ENCODE data around the gene TNIK.

DNA sequence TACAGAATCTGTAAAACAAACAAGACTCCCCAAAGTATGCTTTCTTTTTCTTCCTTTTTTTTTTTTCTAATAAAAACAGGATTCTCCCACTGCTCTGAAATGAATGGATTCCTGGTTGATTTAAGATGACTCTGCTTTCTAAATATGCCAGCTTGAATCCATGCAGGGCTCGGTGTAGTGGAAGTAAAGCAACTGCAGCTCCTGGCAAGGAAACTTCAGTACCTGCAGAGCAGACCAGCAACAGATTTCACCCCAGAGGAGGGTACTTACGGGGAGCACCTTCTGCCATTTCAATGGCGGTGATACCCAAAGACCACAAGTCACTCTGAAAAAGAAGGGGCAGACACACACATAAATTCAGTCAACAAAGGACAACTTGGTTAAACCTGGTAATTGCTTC, 283.1 kb downstream of the TNIK start:
- TF ChIP-seq, protein P1, sequence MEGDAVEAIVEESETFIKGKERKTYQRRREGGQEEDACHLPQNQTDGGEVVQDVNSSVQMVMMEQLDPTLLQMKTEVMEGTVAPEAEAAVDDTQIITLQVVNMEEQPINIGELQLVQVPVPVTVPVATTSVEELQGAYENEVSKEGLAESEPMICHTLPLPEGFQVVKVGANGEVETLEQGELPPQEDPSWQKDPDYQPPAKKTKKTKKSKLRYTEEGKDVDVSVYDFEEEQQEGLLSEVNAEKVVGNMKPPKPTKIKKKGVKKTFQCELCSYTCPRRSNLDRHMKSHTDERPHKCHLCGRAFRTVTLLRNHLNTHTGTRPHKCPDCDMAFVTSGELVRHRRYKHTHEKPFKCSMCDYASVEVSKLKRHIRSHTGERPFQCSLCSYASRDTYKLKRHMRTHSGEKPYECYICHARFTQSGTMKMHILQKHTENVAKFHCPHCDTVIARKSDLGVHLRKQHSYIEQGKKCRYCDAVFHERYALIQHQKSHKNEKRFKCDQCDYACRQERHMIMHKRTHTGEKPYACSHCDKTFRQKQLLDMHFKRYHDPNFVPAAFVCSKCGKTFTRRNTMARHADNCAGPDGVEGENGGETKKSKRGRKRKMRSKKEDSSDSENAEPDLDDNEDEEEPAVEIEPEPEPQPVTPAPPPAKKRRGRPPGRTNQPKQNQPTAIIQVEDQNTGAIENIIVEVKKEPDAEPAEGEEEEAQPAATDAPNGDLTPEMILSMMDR (IDR thresholded peaks at IDR 0.05) = no peak
- no peak for TF ChIP-seq POLR2A (IDR thresholded peaks at IDR 0.05)
